HEK293 (cell line): Measurements from ENCODE around the gene CASD1.
A peak's percentile ranks its signal among the peaks of the same experiment; 100 is the strongest.

Source experiments
- CTCF ChIA-PET: fragments of 350-600 bp; formaldehyde crosslinking; extraction: SDS; loops from one replicate; lab custom pipeline; 2021; ENCODE audit warnings: antibody characterized with exemption; lab: Yijun Ruan, JAX
- POLR2A ChIA-PET: fragments of 300-600 bp; formaldehyde crosslinking; extraction: SDS; loops from one replicate; lab custom pipeline; 2020; ENCODE audit warnings: antibody characterized with exemption, inconsistent platforms; lab: Yijun Ruan, JAX
- H3K27ac ChIP-seq: fragments of 200-500 bp; sonication (Bioruptor generic); 2 replicates; pipeline ENCODE4 v1.5.1; 2014; ENCODE audit warnings: low read depth, low read length, control low read depth, inconsistent platforms; ENCODE audit errors: extremely low read depth
- H3K36me3 ChIP-seq, 2 experiments: fragments of 200-500 bp in 1 of 2; sonication (Bioruptor generic) in 1 of 2; 1 replicate in 1 of 2; 2 replicates in 1 of 2; pipeline ENCODE4 v1.5.1; 2014 to 2017; ENCODE audit warnings: inconsistent platforms in 2 of 2, low read length in 2 of 2; ENCODE audit not compliant: control insufficient read depth in 2 of 2, insufficient read depth in 1 of 2
- H3K4me1 ChIP-seq: fragments of 200-500 bp; sonication (Bioruptor generic); 2 replicates; pipeline ENCODE4 v1.5.1; 2014; ENCODE audit warnings: mild to moderate bottlenecking, low read length, inconsistent platforms; ENCODE audit not compliant: control insufficient read depth, insufficient read depth
- H3K4me3 ChIP-seq: 2 replicates; pipeline ENCODE4 v1.5.1; 2011; ENCODE audit warnings: low read depth, mild to moderate bottlenecking, control low read depth, low read length, moderate library complexity
- H3K9me3 ChIP-seq: fragments of 200-500 bp; sonication (Bioruptor generic); 2 replicates; pipeline ENCODE4 v1.5.1; 2014; ENCODE audit warnings: low read depth, low read length, inconsistent platforms; ENCODE audit not compliant: control insufficient read depth, insufficient read depth
- ATF2 ChIP-seq: fragments of 450-650 bp; formaldehyde crosslinking; IDR thresholded peaks from 2 replicates; pipeline ENCODE4 v1.5.1; 2016; ENCODE audit warnings: missing biosample characterization, missing genetic modification characterization, low read depth
- FEZF1 ChIP-seq: fragments of 450-650 bp; formaldehyde crosslinking; IDR thresholded peaks from 2 replicates; pipeline ENCODE4 v1.5.1; 2016; ENCODE audit warnings: missing biosample characterization, missing genetic modification characterization
- HOXA7 ChIP-seq: sonication (generic); formaldehyde crosslinking; IDR thresholded peaks from 2 replicates; pipeline ENCODE4 v1.8.1; 2022; ENCODE audit warnings: missing genetic modification reagents, borderline replicate concordance
- IKZF3 ChIP-seq: fragments of 450-650 bp; IDR thresholded peaks from 2 replicates; pipeline ENCODE4 v1.5.0; 2018; ENCODE audit warnings: missing biosample characterization, mild to moderate bottlenecking, missing genetic modification characterization, moderate library complexity
- MYNN ChIP-seq: fragments of 450-650 bp; formaldehyde crosslinking; IDR thresholded peaks from 2 replicates; pipeline ENCODE4 v1.5.1; 2016; ENCODE audit warnings: missing biosample characterization, missing genetic modification characterization, borderline replicate concordance
- MZF1 ChIP-seq: fragments of 450-650 bp; formaldehyde crosslinking; IDR thresholded peaks from 2 replicates; pipeline ENCODE4 v1.5.1; 2017; ENCODE audit warnings: missing biosample characterization, missing genetic modification characterization, borderline replicate concordance
- SCRT1 ChIP-seq: fragments of 450-650 bp; formaldehyde crosslinking; IDR thresholded peaks from 2 replicates; pipeline ENCODE4 v1.5.1; 2016; ENCODE audit warnings: missing biosample characterization, missing genetic modification characterization, borderline replicate concordance
- SP7 ChIP-seq: fragments of 450-650 bp; formaldehyde crosslinking; IDR thresholded peaks from 2 replicates; pipeline ENCODE4 v1.5.1; 2016; ENCODE audit warnings: missing biosample characterization, missing genetic modification characterization
- TRIM28 ChIP-seq: IDR thresholded peaks from 2 replicates; pipeline ENCODE4 v1.6.1; 2011; ENCODE audit warnings: low read length, control low read depth, borderline replicate concordance
- ZBTB1 ChIP-seq: fragments of 450-650 bp; formaldehyde crosslinking; IDR thresholded peaks from 2 replicates; pipeline ENCODE4 v1.5.1; 2016; ENCODE audit warnings: missing biosample characterization, missing genetic modification characterization
- ZBTB21 ChIP-seq: fragments of 450-650 bp; formaldehyde crosslinking; IDR thresholded peaks from 2 replicates; pipeline ENCODE4 v1.5.1; 2017; ENCODE audit warnings: missing biosample characterization, missing genetic modification characterization
- ZBTB44 ChIP-seq: fragments of 450-650 bp; IDR thresholded peaks from 2 replicates; pipeline ENCODE4 v1.5.1; 2018; ENCODE audit warnings: missing biosample characterization, mild to moderate bottlenecking, missing genetic modification characterization
- ZFP69B ChIP-seq: fragments of 450-650 bp; formaldehyde crosslinking; IDR thresholded peaks from 2 replicates; pipeline ENCODE4 v1.5.1; 2016; ENCODE audit warnings: missing biosample characterization, missing genetic modification characterization
- ZNF132 ChIP-seq: fragments of 450-650 bp; formaldehyde crosslinking; IDR thresholded peaks from 2 replicates; pipeline ENCODE4 v1.5.1; 2017; ENCODE audit warnings: missing biosample characterization, missing genetic modification characterization, borderline replicate concordance
- ZNF155 ChIP-seq: fragments of 450-650 bp; formaldehyde crosslinking; IDR thresholded peaks from 2 replicates; pipeline ENCODE4 v1.5.1; 2016; ENCODE audit warnings: missing biosample characterization, missing genetic modification characterization
- ZNF169 ChIP-seq: fragments of 450-650 bp; formaldehyde crosslinking; IDR thresholded peaks from 2 replicates; pipeline ENCODE4 v1.5.1; 2016; ENCODE audit warnings: missing biosample characterization, missing genetic modification characterization
- ZNF175 ChIP-seq: fragments of 450-650 bp; formaldehyde crosslinking; IDR thresholded peaks from 2 replicates; pipeline ENCODE4 v1.5.1; 2016; ENCODE audit warnings: missing biosample characterization, missing genetic modification characterization
- ZNF426 ChIP-seq: fragments of 450-650 bp; formaldehyde crosslinking; IDR thresholded peaks from 2 replicates; pipeline ENCODE4 v1.5.1; 2017; ENCODE audit warnings: missing biosample characterization, missing genetic modification characterization, mild to moderate bottlenecking, inconsistent platforms, moderate library complexity
- ZNF580 ChIP-seq: fragments of 450-650 bp; formaldehyde crosslinking; IDR thresholded peaks from 2 replicates; pipeline ENCODE4 v1.5.1; 2016; ENCODE audit warnings: missing biosample characterization, missing genetic modification characterization
- ZNF707 ChIP-seq: fragments of 450-650 bp; formaldehyde crosslinking; IDR thresholded peaks from 2 replicates; pipeline ENCODE4 v1.5.1; 2016; ENCODE audit warnings: missing biosample characterization, missing genetic modification characterization
- ZSCAN4 ChIP-seq: fragments of 450-650 bp; formaldehyde crosslinking; IDR thresholded peaks from 2 replicates; pipeline ENCODE4 v1.5.1; 2017; ENCODE audit warnings: missing biosample characterization, missing genetic modification characterization
- TF ChIP-seq, protein P1 (sequence below): fragments of 450-650 bp; formaldehyde crosslinking; IDR thresholded peaks from 2 replicates; pipeline ENCODE4 v1.5.1; 2016; ENCODE audit warnings: missing biosample characterization, missing genetic modification characterization
- TF ChIP-seq, protein P2 (sequence below): fragments of 450-650 bp; formaldehyde crosslinking; IDR thresholded peaks from 2 replicates; pipeline ENCODE4 v1.5.1; 2016; ENCODE audit warnings: missing biosample characterization, missing genetic modification characterization

CASD1 gene

DNA sequence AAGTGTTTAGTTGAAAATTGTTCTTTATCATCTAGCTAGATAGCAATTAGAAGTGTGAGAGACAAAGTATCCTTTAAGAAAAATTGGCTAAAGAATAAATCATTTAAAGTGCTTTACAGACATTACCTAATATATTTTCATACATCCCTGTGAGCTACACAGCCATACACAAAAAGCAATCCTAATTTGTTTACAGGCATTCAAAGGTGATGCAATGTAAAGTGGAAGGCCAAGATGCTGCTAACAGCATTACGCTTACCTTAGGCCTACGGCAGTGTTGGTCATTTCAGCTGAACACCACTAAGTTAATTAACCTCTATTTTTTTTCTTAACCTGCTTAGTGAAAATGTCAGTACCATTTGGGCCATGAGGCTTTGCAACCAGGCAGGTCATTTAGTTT lies 10.7 kb upstream of the CASD1 start:
- no peaks in the 10 kb centered on the region for H3K4me1 ChIP-seq
- TF ChIP-seq ZFP69B (tag by site-specific recombination) (no peak), SP7 (tag by site-specific recombination) (peak; percentile 50; the same call in 1 of the 2 replicates), ZNF175 (tag by site-specific recombination) (no peak), MZF1 (no peak)
- H3K27ac ChIP-seq, result no peak overlapping the region
- ChIA-PET POLR2A (no interaction called here), CTCF (interaction anchor here (0.6 to 0.7 kb wide), 2 partner anchors 9 to 1355 kb away, joined by 3 read pairs; no protein-coding TSS in a partner anchor)
- H3K4me3 ChIP-seq, result no peak overlapping the region
- H3K9me3 ChIP-seq, result no peaks in the 10 kb centered on the region
- H3K36me3 ChIP-seq, result no peaks in the 10 kb centered on the region

GRCh38 chr7:94507462-94507861 lies 2.1 kb upstream of the CASD1 start:
- no peaks in the 10 kb centered on the region for H3K36me3 ChIP-seq
- peaks cover 8% of the 10 kb centered on the region; the same call in 1 of the 2 replicates for H3K4me1 ChIP-seq
- TF ChIP-seq MYNN (tag by site-specific recombination) (no peak), FEZF1 (tag by site-specific recombination) (no peak), SCRT1 (tag by site-specific recombination) (no peak), ZBTB21 (tag by site-specific recombination) (no peak), HOXA7 (CRISPR knock-in tag) (no peak), ZBTB1 (tag by site-specific recombination) (no peak), ZNF132 (tag by site-specific recombination) (no peak), TRIM28 (no peak), ZNF426 (no peak), ZSCAN4 (no peak)
- H3K9me3 ChIP-seq, result no peaks in the 10 kb centered on the region
- ChIA-PET CTCF (no interaction called here), POLR2A (no interaction called here)
- H3K27ac ChIP-seq, result no peak overlapping the region
- H3K4me3 ChIP-seq, result no peak overlapping the region

- Histone ChIP-seq H3K36me3 (no peaks in the 10 kb centered on the region), H3K9me3 (no peaks in the 10 kb centered on the region), H3K4me3 (no peak overlapping the region), H3K4me1 (peaks cover 8% of the 10 kb centered on the region; the same call in 1 of the 2 replicates), H3K27ac (no peak overlapping the region)
- CTCF ChIA-PET, result interaction anchor here (0.6 kb wide), 1 partner anchor 9 kb away, joined by 3 read pairs; no protein-coding TSS in a partner anchor
- POLR2A ChIA-PET, result no interaction called here
- TF ChIP-seq, protein P1, sequence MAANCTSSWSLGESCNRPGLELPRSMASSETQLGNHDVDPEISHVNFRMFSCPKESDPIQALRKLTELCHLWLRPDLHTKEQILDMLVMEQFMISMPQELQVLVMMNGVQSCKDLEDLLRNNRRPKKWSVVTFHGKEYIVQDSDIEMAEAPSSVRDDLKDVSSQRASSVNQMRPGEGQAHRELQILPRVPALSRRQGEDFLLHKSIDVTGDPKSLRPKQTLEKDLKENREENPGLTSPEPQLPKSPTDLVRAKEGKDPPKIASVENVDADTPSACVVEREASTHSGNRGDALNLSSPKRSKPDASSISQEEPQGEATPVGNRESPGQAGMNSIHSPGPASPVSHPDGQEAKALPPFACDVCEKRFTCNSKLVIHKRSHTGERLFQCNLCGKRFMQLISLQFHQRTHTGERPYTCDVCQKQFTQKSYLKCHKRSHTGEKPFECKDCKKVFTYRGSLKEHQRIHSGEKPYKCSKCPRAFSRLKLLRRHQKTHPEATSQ, result no peak
- no peak for TF ChIP-seq ZBTB44 (tag by site-specific recombination)
- TF ChIP-seq ATF2 (tag by site-specific recombination), result peak; percentile 79
- TF ChIP-seq, protein P2, sequence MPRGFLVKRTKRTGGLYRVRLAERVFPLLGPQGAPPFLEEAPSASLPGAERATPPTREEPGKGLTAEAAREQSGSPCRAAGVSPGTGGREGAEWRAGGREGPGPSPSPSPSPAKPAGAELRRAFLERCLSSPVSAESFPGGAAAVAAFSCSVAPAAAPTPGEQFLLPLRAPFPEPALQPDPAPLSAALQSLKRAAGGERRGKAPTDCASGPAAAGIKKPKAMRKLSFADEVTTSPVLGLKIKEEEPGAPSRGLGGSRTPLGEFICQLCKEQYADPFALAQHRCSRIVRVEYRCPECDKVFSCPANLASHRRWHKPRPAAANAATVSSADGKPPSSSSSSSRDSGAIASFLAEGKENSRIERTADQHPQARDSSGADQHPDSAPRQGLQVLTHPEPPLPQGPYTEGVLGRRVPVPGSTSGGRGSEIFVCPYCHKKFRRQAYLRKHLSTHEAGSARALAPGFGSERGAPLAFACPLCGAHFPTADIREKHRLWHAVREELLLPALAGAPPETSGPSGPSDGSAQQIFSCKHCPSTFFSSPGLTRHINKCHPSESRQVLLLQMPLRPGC (tag by site-specific recombination), result no peak
- TF ChIP-seq ZNF707, result no peak
- no peak for TF ChIP-seq ZNF580 (tag by site-specific recombination)
- no peak for TF ChIP-seq ZNF169 (tag by site-specific recombination)
- no peak for TF ChIP-seq IKZF3 (tag by site-specific recombination)
- no peak for TF ChIP-seq ZNF155 (tag by site-specific recombination)
Observed at GRCh38 chr7:94507962-94508361, 1.6 kb upstream of the CASD1 start.
